Loucy (cell line): ENCODE data around the gene PTRH2.

Experiments
- H2AFZ ChIP-seq: fragments of 200-600 bp; sonication (generic); 2 replicates; pipeline ENCODE4 v1.6.0; 2016; ENCODE audit warnings: antibody characterized with exemption, mild to moderate bottlenecking, low read length, moderate library complexity
- H3F3A ChIP-seq: fragments of 200-600 bp; 2 replicates; pipeline ENCODE4 v1.6.0; 2016; ENCODE audit warnings: antibody characterized with exemption, low read depth, mild to moderate bottlenecking
- H3K27me3 ChIP-seq: fragments of 200-600 bp; sonication (generic); 2 replicates; pipeline ENCODE4 v1.6.1; 2014; ENCODE audit warnings: low read length, mild to moderate bottlenecking; ENCODE audit not compliant: insufficient read depth, poor library complexity, severe bottlenecking
- H3K36me3 ChIP-seq: fragments of 200-600 bp; sonication (generic); 2 replicates; pipeline ENCODE4 v1.6.1; 2016; ENCODE audit warnings: low read length; ENCODE audit not compliant: insufficient read depth
- H3K4me1 ChIP-seq: fragments of 200-600 bp; sonication (generic); 2 replicates; pipeline ENCODE4 v1.5.1; 2014; ENCODE audit warnings: low read length, mild to moderate bottlenecking; ENCODE audit not compliant: insufficient read depth, poor library complexity, severe bottlenecking
- H3K4me2 ChIP-seq: fragments of 200-600 bp; sonication (generic); 2 replicates; pipeline ENCODE4 v1.6.0; 2014; ENCODE audit warnings: antibody characterized with exemption, low read length, low read depth, mild to moderate bottlenecking; ENCODE audit not compliant: poor library complexity, severe bottlenecking
- H3K4me3 ChIP-seq: fragments of 200-600 bp; sonication (generic); 2 replicates; pipeline ENCODE4 v1.5.1; 2014; ENCODE audit warnings: low read length, mild to moderate bottlenecking, mixed read lengths; ENCODE audit not compliant: poor library complexity, severe bottlenecking
- H3K79me2 ChIP-seq: fragments of 200-600 bp; sonication (generic); 2 replicates; pipeline ENCODE4 v1.6.1; 2014; ENCODE audit warnings: low read length; ENCODE audit not compliant: insufficient read depth
- H3K9ac ChIP-seq: fragments of 200-600 bp; sonication (generic); 2 replicates; pipeline ENCODE4 v1.6.0; 2014; ENCODE audit warnings: mild to moderate bottlenecking, low read depth, low read length, moderate library complexity; ENCODE audit not compliant: poor library complexity, severe bottlenecking
- H3K9me2 ChIP-seq: fragments of 200-600 bp; sonication (generic); replicated peaks from 2 replicates; pipeline ENCODE4 v1.6.1; 2016; ENCODE audit warnings: low read depth, low read length, mixed read lengths
- H3K9me3 ChIP-seq: fragments of 200-600 bp; sonication (generic); 2 replicates; pipeline ENCODE4 v1.6.1; 2014; ENCODE audit warnings: mild to moderate bottlenecking, antibody characterized with exemption, low read length, low read depth; ENCODE audit not compliant: insufficient read depth
- H4K20me1 ChIP-seq: fragments of 200-600 bp; sonication (generic); 2 replicates; pipeline ENCODE4 v1.6.0; 2014; ENCODE audit warnings: antibody characterized with exemption, low read length, mild to moderate bottlenecking; ENCODE audit not compliant: insufficient read depth, poor library complexity, severe bottlenecking
- EZH2phosphoT487 ChIP-seq: fragments of 200-600 bp; IDR thresholded peaks from 2 replicates; pipeline ENCODE4 v1.6.1; 2018; ENCODE audit warnings: antibody characterized with exemption, mild to moderate bottlenecking, moderate library complexity, borderline replicate concordance
- TF ChIP-seq, protein P1 (sequence below): fragments of 200-600 bp; sonication (generic); conservative IDR thresholded peaks from 2 replicates; pipeline ENCODE4 v1.5.1; 2014; ENCODE audit warnings: mild to moderate bottlenecking, antibody characterized with exemption, low read length

PTRH2 gene

DNA sequence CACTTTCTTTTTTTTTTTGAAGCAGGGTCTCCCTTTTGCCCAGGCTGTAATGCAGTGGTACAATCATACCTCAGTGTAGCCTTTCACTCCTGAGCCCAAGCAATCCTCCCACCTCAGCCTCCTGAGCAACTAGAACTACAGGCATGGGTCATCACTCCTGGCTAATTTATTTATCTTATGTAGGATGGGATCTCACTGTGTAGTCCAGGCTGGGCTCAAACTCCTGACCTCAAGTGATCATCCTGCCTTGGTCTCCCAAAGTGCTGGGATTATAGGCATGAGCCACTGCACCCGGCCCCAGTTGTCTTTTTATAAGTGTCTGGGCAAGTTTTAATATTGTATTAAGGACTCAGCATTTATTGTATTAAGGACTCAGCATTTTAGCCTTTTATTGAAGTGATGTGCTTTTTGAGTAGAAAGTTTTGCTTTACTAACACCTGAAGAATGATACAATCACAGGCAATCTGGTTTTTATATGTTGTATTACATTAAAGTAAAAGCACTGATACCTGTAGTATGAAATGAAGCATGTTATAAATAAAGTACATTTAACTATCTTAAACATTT lies 23.1 kb upstream of the PTRH2 start:
- Histone ChIP-seq H4K20me1 (no peaks in the 10 kb centered on the region), H3K4me1 (peaks cover 8% of the 10 kb centered on the region), H3K79me2 (peaks cover 28% of the 10 kb centered on the region; the same call in 1 of the 2 replicates), H2AFZ (no peak overlapping the region), H3K9ac (no peak overlapping the region), H3K27me3 (no peaks in the 10 kb centered on the region), H3K4me2 (no peak overlapping the region), H3F3A (no peaks in the 10 kb centered on the region), H3K9me2 (no peaks in the 10 kb centered on the region), H3K36me3 (peaks cover 9% of the 10 kb centered on the region; the same call in 1 of the 2 replicates), H3K9me3 (no peaks in the 10 kb centered on the region), H3K4me3 (no peak overlapping the region)
- TF ChIP-seq EZH2phosphoT487 = no peak
- TF ChIP-seq, protein P1, sequence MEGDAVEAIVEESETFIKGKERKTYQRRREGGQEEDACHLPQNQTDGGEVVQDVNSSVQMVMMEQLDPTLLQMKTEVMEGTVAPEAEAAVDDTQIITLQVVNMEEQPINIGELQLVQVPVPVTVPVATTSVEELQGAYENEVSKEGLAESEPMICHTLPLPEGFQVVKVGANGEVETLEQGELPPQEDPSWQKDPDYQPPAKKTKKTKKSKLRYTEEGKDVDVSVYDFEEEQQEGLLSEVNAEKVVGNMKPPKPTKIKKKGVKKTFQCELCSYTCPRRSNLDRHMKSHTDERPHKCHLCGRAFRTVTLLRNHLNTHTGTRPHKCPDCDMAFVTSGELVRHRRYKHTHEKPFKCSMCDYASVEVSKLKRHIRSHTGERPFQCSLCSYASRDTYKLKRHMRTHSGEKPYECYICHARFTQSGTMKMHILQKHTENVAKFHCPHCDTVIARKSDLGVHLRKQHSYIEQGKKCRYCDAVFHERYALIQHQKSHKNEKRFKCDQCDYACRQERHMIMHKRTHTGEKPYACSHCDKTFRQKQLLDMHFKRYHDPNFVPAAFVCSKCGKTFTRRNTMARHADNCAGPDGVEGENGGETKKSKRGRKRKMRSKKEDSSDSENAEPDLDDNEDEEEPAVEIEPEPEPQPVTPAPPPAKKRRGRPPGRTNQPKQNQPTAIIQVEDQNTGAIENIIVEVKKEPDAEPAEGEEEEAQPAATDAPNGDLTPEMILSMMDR = no peak

DNA sequence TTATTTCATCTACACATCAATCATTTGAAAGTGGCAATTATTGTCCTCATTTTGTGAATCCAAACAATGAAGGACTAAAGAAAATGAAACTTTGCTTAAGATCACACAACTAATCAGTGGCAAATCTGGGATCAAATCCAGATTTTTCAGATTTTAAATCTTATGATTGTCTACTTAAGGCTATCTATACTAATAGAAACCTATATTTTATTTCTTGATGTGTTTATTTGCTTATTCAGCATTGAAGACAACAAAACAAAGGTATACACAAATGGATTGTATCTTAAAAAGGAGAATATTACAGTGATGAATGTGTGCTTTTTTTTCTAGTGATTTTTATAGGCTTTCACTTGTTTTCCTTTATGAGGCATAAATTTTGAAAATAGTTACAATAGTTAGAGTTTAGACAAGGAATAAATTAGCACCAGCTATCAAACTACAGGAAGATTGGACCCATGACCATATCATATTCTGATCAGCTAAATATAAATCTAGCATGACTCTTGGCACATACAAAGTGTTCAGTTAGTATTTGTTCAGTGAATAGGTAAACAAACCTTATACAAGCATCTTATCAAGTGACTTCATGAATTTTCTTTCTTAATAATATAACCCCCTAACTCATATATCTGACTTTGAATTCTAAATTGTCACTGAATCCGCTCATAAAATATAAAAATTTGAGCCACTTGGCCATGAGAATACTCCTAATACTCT lies 20.7 kb upstream of the PTRH2 start:
- Histone ChIP-seq H3K27me3 (no peaks in the 10 kb centered on the region), H4K20me1 (no peaks in the 10 kb centered on the region), H3K4me3 (no peak overlapping the region), H3K79me2 (peaks cover 44% of the 10 kb centered on the region; the same call in 1 of the 2 replicates), H3K36me3 (peaks cover 4% of the 10 kb centered on the region; the same call in 1 of the 2 replicates), H3K9me2 (no peaks in the 10 kb centered on the region), H3K9me3 (no peaks in the 10 kb centered on the region), H3K4me2 (no peak overlapping the region), H3K9ac (no peak overlapping the region), H2AFZ (no peak overlapping the region), H3F3A (no peaks in the 10 kb centered on the region), H3K4me1 (peaks cover 8% of the 10 kb centered on the region)
- no peak for TF ChIP-seq EZH2phosphoT487
- TF ChIP-seq, protein P1 = no peak

DNA sequence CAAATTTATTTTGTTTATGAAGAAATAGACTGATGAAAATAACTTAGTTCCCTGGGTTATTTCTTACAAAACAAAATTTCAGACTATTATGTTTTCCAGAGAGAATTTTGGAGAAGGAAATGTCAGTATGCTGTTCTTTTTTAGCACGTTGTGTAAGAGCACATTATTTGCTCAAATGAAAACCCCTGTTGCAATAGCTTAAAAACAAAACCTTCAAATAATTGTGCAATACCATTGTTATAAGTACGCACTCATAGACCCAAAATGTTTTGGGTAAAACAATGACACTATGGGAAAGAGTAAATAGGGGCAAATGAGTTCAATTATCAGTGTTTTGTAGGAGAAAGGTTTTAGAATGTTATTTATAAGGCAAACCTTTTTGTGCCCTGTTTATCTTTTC lies 18.5 kb upstream of the PTRH2 start:
- no peak overlapping the region for H3K4me2 ChIP-seq
- no peak overlapping the region for H2AFZ ChIP-seq
- no peaks in the 10 kb centered on the region for H3F3A ChIP-seq
- H3K79me2 ChIP-seq = peaks cover 66% of the 10 kb centered on the region
- peaks cover 8% of the 10 kb centered on the region for H3K4me1 ChIP-seq
- no peak overlapping the region for H3K4me3 ChIP-seq
- no peaks in the 10 kb centered on the region for H3K9me3 ChIP-seq
- no peaks in the 10 kb centered on the region for H3K27me3 ChIP-seq
- H3K9ac ChIP-seq = no peak overlapping the region
- no peak for TF ChIP-seq EZH2phosphoT487
- TF ChIP-seq, protein P1 = no peak
- H3K9me2 ChIP-seq = no peaks in the 10 kb centered on the region
- no peaks in the 10 kb centered on the region; the same call in 1 of the 2 replicates for H3K36me3 ChIP-seq
- H4K20me1 ChIP-seq = no peaks in the 10 kb centered on the region
